Uterus (tissue), 2 donors: ENCODE measurements around the gene CEP350.

ENCODE experiments used
- CTCF ChIP-seq, 4 experiments: fragments of 200-600 bp in 2 of 4; fragments of 450-650 bp in 2 of 4; sonication (generic) in 2 of 4; IDR thresholded peaks; one replicate each; pipeline ENCODE4 v1.5.1; 2016 to 2019; ENCODE audit warnings: antibody characterized with exemption in 4 of 4, mild to moderate bottlenecking in 2 of 4, moderate library complexity in 1 of 4
- POLR2A ChIP-seq, 2 donors: fragments of 450-650 bp; IDR thresholded peaks; one replicate each; pipeline ENCODE4 v1.6.1; 2016; ENCODE audit warnings: antibody characterized with exemption in 2 of 2, mild to moderate bottlenecking in 1 of 2, moderate library complexity in 1 of 2

GRCh38 chr1:179995576-179995975 is 41.0 kb downstream of the CEP350 start:
- TF ChIP-seq POLR2A (IDR thresholded peaks at IDR 0.05) (no peak), CTCF (IDR thresholded peaks at IDR 0.05) (no peak)
